CD14-positive monocyte (primary cell): ENCODE data around the gene TMEM94. TPM values are rescaled to one million over a fixed set of nuclear protein-coding genes. Genes with fewer than 3 reads are reported as not detected.

Experiments
- DNase-seq, 3 donors: peaks; one replicate each; pipeline ENCODE4 v3.0.0-alpha.2; 2011 to 2022
- H2AFZ ChIP-seq: 2 replicates; pipeline ENCODE4 v1.6.0; 2012; ENCODE audit warnings: mild to moderate bottlenecking, low read depth, low read length, inconsistent platforms; ENCODE audit not compliant: insufficient read depth, poor library complexity, severe bottlenecking
- H3K27ac ChIP-seq, 2 donors: 1 replicate in 1 of 2; 2 replicates in 1 of 2; pipeline ENCODE4 v1.5.1; 2012 to 2013; ENCODE audit warnings: low read length in 2 of 2, control low read depth in 1 of 2, inconsistent platforms in 1 of 2, low read depth in 1 of 2, mild to moderate bottlenecking in 1 of 2
- H3K27me3 ChIP-seq, 2 donors: one replicate each; pipeline versions ENCODE4 v1.6.0 to v1.6.1; 2011 to 2013; ENCODE audit warnings: low read length in 2 of 2; ENCODE audit not compliant: control insufficient read depth in 2 of 2, insufficient read depth in 2 of 2
- H3K36me3 ChIP-seq, 2 donors: replicated peaks in 1 of 2; 1 replicate in 1 of 2; 2 replicates in 1 of 2; pipeline versions ENCODE4 v1.5.1 to v1.6.1; 2012 to 2013; ENCODE audit warnings: low read length in 2 of 2, control low read depth in 1 of 2, inconsistent platforms in 1 of 2, mild to moderate bottlenecking in 1 of 2; ENCODE audit not compliant: insufficient read depth in 2 of 2, control insufficient read depth in 1 of 2
- H3K4me1 ChIP-seq, 2 donors: 1 replicate in 1 of 2; 2 replicates in 1 of 2; pipeline versions ENCODE4 v1.5.1 to v1.6.1; 2012 to 2013; ENCODE audit warnings: low read length in 2 of 2, control low read depth in 1 of 2, inconsistent platforms in 1 of 2, mild to moderate bottlenecking in 1 of 2, moderate library complexity in 1 of 2; ENCODE audit not compliant: insufficient read depth in 2 of 2, control insufficient read depth in 1 of 2
- H3K4me2 ChIP-seq: replicated peaks from 2 replicates; pipeline ENCODE3; 2012; ENCODE audit warnings: low read length, moderate library complexity, mild to moderate bottlenecking; ENCODE audit not compliant: poor library complexity, severe bottlenecking; ENCODE audit errors: extremely low read depth
- H3K4me3 ChIP-seq, 3 experiments: fragments of 200-600 bp in 1 of 3; sonication (generic) in 1 of 3; replicated peaks in 1 of 3; 1 replicate in 2 of 3; 2 replicates in 1 of 3; pipeline ENCODE4 v1.5.1; 2011 to 2013; ENCODE audit warnings: low read length in 3 of 3, mild to moderate bottlenecking in 3 of 3, control low read depth in 2 of 3, low read depth in 2 of 3, inconsistent platforms in 1 of 3, moderate library complexity in 1 of 3
- H3K79me2 ChIP-seq: 2 replicates; pipeline ENCODE4 v1.6.0; 2012; ENCODE audit warnings: mild to moderate bottlenecking, control low read depth, inconsistent platforms, low read length, moderate library complexity; ENCODE audit not compliant: insufficient read depth
- H3K9ac ChIP-seq: 2 replicates; pipeline ENCODE4 v1.6.0; 2017; ENCODE audit warnings: low read length, mild to moderate bottlenecking; ENCODE audit not compliant: insufficient read depth, poor library complexity, severe bottlenecking
- H3K9me3 ChIP-seq, 2 donors: replicated peaks in 1 of 2; 1 replicate in 1 of 2; 2 replicates in 1 of 2; pipeline versions ENCODE4 v1.5.1 to v1.6.1; 2012 to 2013; ENCODE audit warnings: low read length in 2 of 2, control low read depth in 1 of 2; ENCODE audit not compliant: control insufficient read depth in 1 of 2, insufficient read depth in 1 of 2
- H4K20me1 ChIP-seq: 2 replicates; pipeline ENCODE4 v1.6.0; 2012; ENCODE audit warnings: mild to moderate bottlenecking, low read length, control low read depth, moderate library complexity; ENCODE audit not compliant: insufficient read depth
- H3K27ac Mint-ChIP-seq, 7 donors: one replicate each; pipeline ENCODE4 v1.8.0; 2020; ENCODE audit warnings: mild to moderate bottlenecking in 7 of 7, mixed read lengths in 7 of 7, moderate library complexity in 6 of 7, inconsistent platforms in 2 of 7
- H3K27me3 Mint-ChIP-seq, 3 donors: one replicate each; pipeline ENCODE4 v1.8.0; 2021 to 2022; ENCODE audit warnings: low read depth in 3 of 3, mild to moderate bottlenecking in 3 of 3, mixed read lengths in 3 of 3, moderate library complexity in 3 of 3, inconsistent platforms in 1 of 3
- H3K36me3 Mint-ChIP-seq, 2 donors: one replicate each; pipeline ENCODE4 v1.8.0; 2020; ENCODE audit warnings: mixed read lengths in 2 of 2, inconsistent platforms in 1 of 2, mild to moderate bottlenecking in 1 of 2
- H3K4me1 Mint-ChIP-seq: one replicate; pipeline ENCODE4 v1.8.0; 2020; ENCODE audit warnings: mild to moderate bottlenecking, mixed read lengths
- H3K4me3 Mint-ChIP-seq, 2 donors: one replicate each; pipeline ENCODE4 v1.8.0; 2020; ENCODE audit warnings: mild to moderate bottlenecking in 2 of 2, mixed read lengths in 2 of 2, moderate library complexity in 1 of 2
- H3K9me3 Mint-ChIP-seq, 7 donors: one replicate each; pipeline ENCODE4 v1.8.0; 2020 to 2022; ENCODE audit warnings: mixed read lengths in 7 of 7, mild to moderate bottlenecking in 6 of 7, moderate library complexity in 6 of 7, inconsistent platforms in 2 of 7
- CTCF ChIP-seq: fragments of 200-600 bp; IDR thresholded peaks from one replicate; pipeline ENCODE4 v1.8.0; 2022; ENCODE audit warnings: antibody characterized with exemption, mild to moderate bottlenecking
- WGBS: methylation state at CpG from one replicate; pipeline ENCODE4 v1.1.5; 2013; ENCODE audit warnings: missing lambda C conversion rate; ENCODE audit not compliant: insufficient coverage; 5-methylcytosine and 5-hydroxymethylcytosine counted together
- intact Hi-C, 2 donors: fragments of 100-400 bp; cut with micrococcal nuclease; formaldehyde crosslinking; loops; one replicate each; pipeline versions ENCODE4 v1.15.0 to v1.15.1; 2023
- polyA plus RNA-seq, 3 donors: library from polyadenylated mRNA; depleted of rRNA in 1 of 3; unstranded in 2 of 3; stranded (reverse) in 1 of 3; fragments of 300-500 nt in 2 of 3; fragments of >200 nt in 1 of 3; fragmentation: Illumina TruSeq in 2 of 3; gene quantifications; 1 replicate in 2 of 3; 2 replicates in 1 of 3; pipeline ENCODE4 v1.2.3, GENCODE V29; 2012 to 2021

Gene TMEM94
- polyA plus RNA-seq, 3 donors: 7.2 to 129 (median 8.4) TPM

- Histone ChIP-seq H3K27ac (no peak overlapping the region), H3K9me3 (no peaks in the 10 kb centered on the region), H3K9ac (no peak overlapping the region), H3K36me3 (no peaks in the 10 kb centered on the region), H3K27me3 (peaks cover 3 to 28% of the 10 kb centered on the region in 2 donors), H3K79me2 (no peaks in the 10 kb centered on the region), H3K4me1 (peaks cover 18 to 38% of the 10 kb centered on the region in 2 donors), H2AFZ (no peak overlapping the region), H4K20me1 (no peaks in the 10 kb centered on the region), H3K4me3 (no peak overlapping the region), H3K4me2 (no peak overlapping the region)
- Mint-ChIP-seq H3K27me3 (peaks cover 12 to 38% (median 24%) of the 10 kb centered on the region in 3 donors), H3K36me3 (peaks cover 6 to 9% of the 10 kb centered on the region in 2 donors), H3K4me3 (no peak overlapping the region), H3K27ac (peak overlapping the region in 1 of 7 donors; percentile 60), H3K9me3 (peaks cover 0 to 3% (median 0%) of the 10 kb centered on the region in 7 donors), H3K4me1 (peaks cover 18% of the 10 kb centered on the region)
- intact Hi-C loops: no loop called here
- no peak for DNase-seq
- 97% methylated on average over 17 of the region's 17 CpGs for WGBS
- no peak for TF ChIP-seq CTCF
These were observed 57.2 kb downstream of the TMEM94 start for GRCh38 chr17:75513641-75514000.

GRCh38 chr17:75514299-75514918 is 58.0 kb downstream of the TMEM94 start:
- H3K4me1 Mint-ChIP-seq: peaks cover 18% of the 10 kb centered on the region
- no peaks in the 10 kb centered on the region for H3K79me2 ChIP-seq
- H3K27ac Mint-ChIP-seq: no peak overlapping the region
- H4K20me1 ChIP-seq: no peaks in the 10 kb centered on the region
- peaks cover 3 to 28% of the 10 kb centered on the region in 2 donors for H3K27me3 ChIP-seq
- no peak for DNase-seq
- H3K4me1 ChIP-seq: peaks cover 18 to 38% of the 10 kb centered on the region in 2 donors
- no peaks in the 10 kb centered on the region for H3K9me3 ChIP-seq
- H3K27ac ChIP-seq: no peak overlapping the region
- no peak overlapping the region for H3K4me3 ChIP-seq
- H3K9ac ChIP-seq: no peak overlapping the region
- 58% methylated on average over 15 of the region's 15 CpGs for WGBS
- H3K9me3 Mint-ChIP-seq: peaks cover 0 to 3% (median 0%) of the 10 kb centered on the region in 7 donors
- H3K27me3 Mint-ChIP-seq: peaks cover 12 to 38% (median 24%) of the 10 kb centered on the region in 3 donors
- H2AFZ ChIP-seq: no peak overlapping the region
- no peak for TF ChIP-seq CTCF
- intact Hi-C loops: no loop called here
- H3K36me3 ChIP-seq: no peaks in the 10 kb centered on the region
- peak overlapping the region in 1 of 2 donors; percentile 65 for H3K4me3 Mint-ChIP-seq
- peaks cover 9 to 10% of the 10 kb centered on the region in 2 donors for H3K36me3 Mint-ChIP-seq
- H3K4me2 ChIP-seq: peak overlapping the region; percentile 99
